Stimulated activated CD8-positive, alpha-beta memory T cell treated with anti-CD3 and anti-CD28 coated beads, Interleukin-4, amount 100 ng/mL, for 24 hours (primary cell): Measurements from ENCODE around the gene LMOD3.

Source experiments
- DNase-seq: peaks from one replicate; pipeline ENCODE4 v3.0.0-alpha.2; 2020; ENCODE audit warnings: low read depth

LMOD3 gene

DNA sequence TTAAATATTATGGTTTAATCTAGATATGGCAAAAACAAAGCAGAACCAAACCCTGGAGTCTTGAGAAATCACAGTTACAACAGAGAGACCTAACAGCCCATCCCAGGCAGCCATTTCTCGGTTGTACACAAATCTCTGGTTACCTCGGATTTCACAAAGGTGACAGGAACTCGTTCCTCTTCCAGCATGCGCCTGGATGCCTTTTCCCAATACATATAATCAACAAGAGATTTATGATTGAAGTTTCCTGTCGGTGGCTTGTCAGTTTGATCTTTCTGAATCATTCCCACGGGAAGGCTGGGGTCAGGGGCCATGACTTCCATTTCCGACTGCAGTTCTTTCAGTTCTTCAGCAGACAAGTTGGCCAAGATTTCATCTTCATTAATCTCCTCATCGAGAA lies 445 bp downstream of the LMOD3 start:
- DNase-seq: no peak

DNA sequence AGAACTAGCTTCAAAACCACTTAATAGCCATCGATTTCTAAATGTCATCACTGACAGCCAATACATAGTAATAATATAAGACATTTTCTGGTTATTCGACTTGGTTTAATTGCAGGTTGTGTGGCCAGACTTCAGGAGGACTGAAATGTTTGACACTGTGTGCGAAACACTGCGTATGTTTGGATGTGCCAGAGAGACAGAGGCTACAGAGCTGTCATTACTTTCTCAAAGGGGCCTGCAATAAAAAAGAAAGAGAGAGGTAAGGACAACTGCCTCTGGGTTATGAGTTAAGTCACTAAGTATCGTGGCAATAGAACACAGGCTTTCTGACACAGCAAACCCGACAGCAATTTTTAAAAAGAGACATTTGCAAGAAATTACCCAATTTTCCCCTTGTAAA lies 882 bp downstream of the LMOD3 start:
- no peak for DNase-seq

DNA sequence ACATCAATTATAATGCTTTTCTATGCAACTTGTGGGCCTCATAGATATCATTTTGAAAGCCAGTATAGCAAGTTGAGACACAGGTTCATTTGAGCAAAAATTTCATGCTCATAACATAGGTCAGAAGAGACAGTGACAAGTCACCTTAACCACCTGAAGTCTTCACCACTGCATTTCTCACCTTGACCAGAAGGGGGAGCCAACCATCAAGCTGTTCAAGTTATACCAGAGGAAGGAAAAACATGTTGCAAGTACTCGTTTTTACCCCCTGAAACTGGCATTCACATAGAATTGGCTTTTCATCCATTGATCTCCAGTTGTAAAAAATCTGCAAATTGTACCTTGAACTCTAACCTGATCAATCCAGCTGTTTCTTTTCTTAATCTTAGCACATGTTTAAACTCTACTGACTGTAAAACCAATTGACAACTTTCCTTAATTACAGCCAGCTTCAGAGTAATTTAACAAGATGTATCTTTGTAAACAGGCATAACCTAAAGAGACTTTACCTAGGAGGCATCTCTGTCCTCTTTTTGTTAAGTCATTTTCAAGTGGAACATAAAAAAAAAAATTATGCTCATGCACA lies 1.4 kb downstream of the LMOD3 start:
- peak; percentile 64 for DNase-seq

DNA sequence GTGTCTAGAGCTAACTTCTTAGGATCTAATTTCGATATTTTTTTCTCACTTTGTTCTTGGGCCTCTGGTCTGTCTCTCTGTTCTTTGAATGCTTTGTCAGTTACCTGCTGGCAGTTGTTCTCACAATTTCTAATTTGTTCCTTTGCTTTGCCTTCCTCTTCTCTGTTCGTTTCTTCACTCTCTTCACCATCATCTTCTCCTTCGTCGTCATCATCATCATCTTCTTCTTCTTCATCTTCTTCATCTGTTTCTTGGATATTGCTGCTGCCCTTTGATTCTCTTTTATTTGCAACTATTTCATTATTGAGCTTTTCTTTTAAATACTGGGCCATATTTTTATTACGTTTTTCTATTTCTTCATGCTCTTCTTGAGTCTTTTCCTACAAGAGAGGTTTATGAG lies 2.7 kb downstream of the LMOD3 start:
- DNase-seq: no peak

DNA sequence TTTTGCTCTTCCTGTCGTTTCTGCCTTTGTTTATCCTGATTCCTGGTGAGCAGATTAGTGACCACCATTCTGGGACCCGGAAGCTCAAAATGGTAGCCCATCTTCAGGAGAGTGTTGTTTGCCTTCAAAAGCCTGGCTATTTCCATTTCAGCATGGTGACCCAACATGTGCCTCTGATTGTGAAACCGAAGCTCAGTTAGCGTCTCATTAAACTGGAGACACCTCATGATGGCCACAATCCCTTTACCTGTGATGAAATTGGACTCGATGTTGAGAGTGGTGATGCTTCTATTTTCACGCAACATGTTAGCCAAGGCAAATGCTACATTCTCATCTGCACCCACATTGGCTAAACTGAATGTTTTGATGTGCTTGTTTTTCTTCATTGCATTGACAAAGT lies 3.3 kb downstream of the LMOD3 start:
- no peak for DNase-seq

DNA sequence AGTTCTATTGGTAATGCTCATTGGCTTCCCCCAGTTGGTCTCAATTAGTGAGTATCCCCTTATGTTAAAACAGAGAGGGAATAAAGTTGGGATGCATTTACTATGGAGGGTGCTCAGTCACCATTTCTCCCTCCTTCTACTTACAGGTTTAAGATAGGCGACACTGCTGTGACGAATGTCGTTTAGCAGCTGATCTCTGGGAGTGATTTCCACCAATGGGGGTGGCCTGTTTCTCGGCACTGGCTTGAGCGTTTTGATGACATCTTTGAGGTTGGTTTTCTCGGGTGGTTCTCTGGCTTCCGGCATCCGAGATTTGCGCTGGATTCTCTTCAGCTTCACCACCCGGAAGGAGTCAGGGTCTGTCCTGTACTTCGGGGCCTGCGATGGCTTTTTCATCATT lies 3.8 kb downstream of the LMOD3 start:
- no peak for DNase-seq

DNA sequence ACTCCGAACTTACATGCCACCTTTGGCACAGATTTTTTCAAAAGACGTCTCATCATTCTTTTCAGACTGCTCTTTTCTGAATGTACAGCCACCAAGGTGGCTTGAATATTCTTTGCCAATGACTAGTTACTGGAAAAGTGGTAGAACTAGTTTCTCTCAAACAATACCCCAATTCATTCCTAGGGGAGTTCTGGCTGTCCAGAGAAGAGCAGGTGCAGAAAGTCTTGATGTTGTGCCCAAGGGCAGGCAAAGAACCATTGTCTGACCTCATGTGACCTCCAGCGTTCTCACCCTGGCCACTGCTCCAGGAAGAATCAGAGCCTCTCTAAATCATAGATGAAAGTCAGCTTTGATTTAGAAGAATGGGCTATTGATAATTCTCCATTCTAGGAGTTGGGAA lies 5.5 kb downstream of the LMOD3 start:
- no peak for DNase-seq

DNA sequence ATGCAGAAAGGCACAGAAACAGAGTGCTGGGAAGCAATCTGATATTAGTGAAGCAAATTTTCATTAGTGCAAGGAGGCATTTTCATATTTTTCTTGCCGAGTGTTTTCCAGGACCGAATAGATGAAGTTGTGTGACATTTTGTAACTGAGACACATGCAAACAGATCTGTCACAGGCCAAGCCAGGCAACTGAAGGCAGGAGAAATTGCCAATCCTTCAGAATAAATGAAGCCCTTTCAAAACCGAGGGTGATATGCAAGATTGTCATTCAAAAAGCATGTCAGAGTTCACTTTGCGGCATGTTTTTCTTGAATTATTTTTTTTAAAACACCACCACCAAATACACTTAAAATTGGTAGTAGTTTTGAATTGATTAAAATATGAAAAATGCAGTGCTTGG lies 6.2 kb downstream of the LMOD3 start:
- DNase-seq: no peak

DNA sequence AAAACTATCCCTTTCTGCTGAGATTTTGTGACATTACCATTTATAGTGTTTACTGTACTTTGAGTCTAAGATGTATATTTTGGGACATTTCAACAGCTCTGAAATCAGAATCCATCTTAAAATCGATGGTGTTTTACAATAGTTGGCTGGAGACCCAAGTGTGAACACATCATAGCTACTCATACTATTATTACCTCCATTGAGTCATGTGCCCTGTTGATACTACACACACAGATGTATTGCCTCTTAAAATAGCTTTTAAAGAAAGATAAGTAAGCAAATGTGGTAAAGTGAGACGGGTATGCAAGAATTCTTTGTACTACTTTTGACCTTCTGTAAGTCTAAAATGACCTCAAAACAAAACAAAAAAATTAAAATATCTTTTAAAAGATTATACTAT lies 6.7 kb downstream of the LMOD3 start:
- no peak for DNase-seq

DNA sequence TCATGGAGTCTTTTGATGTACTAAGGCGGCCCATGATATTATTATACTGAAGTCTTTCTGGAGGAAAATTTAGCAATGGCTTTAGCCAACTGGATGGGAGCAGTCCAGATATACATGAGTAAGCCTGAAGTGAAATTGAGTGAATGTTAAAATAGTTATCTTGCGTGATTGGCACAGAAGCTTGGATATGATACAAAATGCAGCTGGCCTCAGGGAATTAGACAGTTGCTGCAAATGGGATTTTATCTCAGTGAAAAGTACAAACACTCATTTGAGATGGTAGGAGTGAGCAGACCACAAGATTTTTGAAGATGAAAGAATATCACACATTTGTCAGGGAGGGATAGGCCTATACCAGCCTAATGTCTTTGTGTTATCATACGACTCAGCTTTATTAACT lies 8.9 kb downstream of the LMOD3 start:
- DNase-seq: no peak

DNA sequence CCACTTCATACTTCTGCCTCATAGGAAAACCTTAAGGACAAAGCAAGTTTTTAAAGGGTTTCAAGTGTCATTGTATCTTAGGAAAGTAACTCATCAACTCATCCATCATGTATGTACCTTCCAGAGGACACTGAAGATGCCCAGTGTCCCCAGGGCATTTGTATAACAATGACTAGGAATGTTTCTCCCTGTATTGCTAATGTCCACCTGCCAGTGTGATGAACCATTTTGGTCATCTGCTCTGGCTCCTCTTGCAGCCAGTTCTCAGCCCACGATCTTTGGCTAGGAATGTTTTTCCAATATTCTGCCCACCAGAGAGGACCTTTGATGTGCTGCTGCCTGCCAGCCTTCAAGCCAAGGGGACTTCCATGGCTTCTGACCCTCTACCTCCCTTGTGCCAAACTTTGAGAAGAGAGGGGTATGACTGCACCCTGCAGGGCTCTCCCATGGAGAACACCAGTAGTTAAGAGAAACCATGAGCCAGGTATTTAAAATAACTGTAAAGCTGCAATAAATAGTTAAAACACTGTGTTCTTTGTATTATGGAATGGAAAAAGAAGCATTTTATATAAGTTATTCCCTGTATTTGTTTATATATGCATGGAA lies 11.4 kb downstream of the LMOD3 start:
- no peak for DNase-seq

DNA sequence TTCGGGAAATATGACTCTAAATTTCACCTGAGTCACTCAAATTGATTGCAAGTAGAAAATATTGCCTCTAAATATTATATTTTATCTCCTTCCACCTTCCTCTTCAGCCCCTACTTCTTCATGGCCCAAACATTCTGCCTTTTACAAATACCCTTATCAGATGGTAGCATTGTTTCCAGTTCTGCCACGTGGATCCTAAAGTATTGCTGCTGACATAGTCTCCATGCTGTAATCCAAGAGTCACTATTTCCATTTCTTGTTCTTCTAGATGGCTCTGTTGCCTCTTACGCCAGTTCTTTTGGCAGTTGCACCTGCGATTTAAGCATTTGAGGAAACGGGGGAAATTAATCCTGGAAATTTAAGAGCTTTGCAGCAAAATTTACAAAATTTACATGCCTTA lies 13.6 kb downstream of the LMOD3 start:
- no peak for DNase-seq

DNA sequence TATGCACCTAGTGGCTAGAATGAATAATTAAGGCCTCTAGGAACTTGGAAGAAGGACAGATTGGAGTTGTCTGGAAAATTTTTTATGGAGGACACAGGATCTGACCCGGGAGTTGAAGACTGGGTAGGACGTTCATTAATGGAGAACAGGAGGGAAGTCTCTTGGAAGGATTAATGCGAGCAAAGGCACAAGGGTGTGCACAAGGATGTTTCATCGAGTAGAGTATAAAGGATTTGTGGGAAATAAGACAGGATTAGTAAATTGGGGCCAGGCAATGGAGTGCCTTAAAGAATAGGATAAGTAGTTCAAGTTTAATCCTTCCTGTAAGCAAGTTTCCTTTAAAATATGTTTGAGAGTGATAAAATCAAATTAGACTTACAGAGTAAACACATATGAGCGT lies 14.6 kb downstream of the LMOD3 start:
- DNase-seq: no peak

DNA sequence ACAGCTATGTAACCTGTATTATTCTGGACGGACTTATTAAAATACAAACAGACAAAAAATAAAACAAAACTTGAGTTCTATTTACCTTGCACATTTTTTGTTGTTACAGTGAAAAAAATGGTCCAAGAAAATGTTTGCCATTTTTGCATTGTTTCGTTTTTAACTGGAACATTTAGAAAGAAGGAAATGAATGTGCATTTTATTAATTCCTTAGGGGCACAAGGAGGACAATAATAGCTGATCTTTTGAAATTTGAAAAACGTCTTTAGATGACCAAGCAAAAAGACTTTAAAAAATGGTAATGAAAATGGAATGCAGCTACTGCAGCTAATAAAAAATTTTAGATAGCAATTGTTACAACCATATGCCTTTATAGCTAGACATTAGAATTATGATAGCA lies 17.1 kb downstream of the LMOD3 start:
- DNase-seq: no peak

DNA sequence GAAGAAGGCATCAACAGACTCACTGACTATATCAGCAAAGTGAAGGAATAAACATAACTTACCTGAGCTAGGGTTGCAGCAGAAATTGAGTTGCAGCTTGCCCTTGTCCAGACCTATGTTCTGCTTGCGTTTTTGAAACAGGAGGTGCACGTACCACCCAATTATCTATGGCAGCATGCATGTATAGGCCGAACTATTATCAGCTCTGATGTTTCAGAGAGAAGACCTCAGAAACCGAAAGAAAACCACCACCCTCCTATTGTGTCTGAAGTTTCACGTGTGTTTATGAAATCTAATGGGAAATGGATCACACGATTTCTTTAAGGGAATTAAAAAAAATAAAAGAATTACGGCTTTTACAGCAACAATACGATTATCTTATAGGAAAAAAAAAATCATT lies 17.8 kb downstream of the LMOD3 start:
- DNase-seq: no peak

DNA sequence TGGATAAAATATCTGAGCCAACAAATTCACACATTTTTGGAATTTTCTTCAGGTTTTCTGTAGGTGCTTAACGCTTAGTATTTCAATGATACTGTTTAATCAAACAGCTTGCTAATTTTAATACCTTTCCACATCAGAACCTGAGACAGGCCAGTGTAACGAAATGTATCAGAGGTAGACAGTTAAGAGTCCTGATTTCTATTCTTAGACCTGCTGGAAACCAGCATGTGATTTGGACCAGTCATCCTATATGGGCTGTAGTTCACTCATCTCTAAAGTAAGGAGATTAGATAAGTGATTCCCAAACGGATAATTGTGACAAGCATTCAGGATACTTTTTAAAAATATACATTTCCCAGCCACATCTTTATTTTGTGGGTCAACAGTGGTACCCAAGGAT lies 19.3 kb downstream of the LMOD3 start:
- no peak for DNase-seq

DNA sequence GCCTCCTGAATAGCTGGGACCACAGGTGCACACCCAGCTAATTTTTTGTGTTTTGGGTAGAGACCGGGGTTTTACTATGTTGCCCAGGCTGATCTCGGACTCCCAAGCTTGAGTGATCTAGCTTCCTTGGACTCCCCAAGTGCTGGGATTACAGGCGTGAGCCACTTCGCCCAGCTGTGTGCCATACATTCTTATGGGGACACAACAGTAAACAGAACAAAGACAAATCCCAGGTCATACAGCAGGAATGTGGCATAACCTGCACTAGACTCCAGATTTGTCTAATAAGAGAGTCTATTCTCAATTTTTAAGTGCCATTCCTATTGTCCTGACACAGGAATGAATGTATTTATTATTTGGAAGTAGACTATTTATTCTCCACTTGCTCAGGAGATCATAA lies 20.0 kb downstream of the LMOD3 start:
- no peak for DNase-seq

DNA sequence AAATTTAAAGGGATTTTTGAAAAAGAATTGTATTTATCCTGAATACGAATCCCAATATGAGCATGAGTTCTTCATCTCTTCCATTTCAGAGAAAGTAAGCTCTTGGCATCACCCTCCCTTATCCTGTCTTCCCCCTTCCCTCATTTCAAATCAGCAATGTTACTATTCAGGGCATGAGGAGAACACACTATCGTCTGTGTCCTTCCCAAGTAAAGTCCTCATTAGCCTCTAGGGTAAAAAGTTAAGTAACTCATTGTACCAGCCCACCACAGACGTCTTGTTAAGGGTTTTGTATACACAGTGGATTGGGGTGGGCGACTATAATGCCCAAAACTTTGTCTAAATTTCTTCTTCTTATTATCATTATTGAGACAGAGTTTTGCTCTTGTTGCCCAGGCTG lies 22.8 kb downstream of the LMOD3 start:
- no peak for DNase-seq

DNA sequence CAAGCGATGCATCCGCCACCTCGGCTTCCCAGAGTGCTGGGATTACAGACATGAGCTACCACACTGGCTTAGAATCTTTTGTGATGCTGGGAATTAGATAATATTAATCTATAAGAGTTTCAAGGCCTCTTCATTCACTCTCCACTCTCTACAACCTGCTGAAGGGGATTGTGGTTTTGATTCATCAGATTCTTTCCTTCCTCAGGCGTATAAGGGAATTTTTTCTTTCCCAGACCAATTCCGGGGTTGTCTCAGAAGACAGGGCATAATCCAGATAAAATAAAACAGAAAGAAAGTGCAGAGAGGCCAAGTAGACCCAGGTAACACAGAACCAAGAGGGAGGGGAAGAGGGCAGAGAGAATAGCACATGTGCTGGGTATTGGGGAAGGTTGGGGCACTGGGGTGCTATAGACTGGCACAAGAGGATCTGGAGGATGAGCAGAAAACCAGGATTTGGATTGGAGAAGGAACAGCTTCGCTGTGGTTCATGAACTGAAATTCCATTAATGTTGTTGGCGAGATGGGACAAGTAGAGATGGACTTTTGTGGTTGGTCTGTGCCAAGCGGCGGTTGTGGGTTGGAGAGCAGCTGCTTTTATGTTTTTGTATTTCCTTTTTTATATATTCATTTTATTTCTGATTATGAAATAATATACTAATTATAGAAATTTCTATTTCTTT lies 24.8 kb downstream of the LMOD3 start:
- no peak for DNase-seq

DNA sequence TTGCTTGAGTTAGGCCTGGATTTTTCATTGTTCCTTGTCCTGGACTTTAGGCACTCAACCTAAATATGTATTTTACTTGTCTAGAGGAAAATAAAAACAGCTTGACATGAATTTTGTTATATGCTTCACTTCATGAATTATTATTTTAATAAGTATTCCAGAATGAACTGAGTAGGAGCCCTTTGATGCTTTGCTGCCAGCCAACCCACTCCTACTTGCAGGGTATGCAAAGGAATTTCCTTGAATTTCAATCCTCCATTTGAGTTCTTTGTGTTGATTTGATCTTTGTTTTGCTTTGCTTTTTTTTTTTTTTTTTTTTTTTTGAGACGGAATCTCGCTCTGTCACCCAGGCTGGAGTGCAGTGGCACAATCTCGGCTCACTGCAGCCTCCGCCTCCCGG lies 26.1 kb downstream of the LMOD3 start:
- no peak for DNase-seq

DNA sequence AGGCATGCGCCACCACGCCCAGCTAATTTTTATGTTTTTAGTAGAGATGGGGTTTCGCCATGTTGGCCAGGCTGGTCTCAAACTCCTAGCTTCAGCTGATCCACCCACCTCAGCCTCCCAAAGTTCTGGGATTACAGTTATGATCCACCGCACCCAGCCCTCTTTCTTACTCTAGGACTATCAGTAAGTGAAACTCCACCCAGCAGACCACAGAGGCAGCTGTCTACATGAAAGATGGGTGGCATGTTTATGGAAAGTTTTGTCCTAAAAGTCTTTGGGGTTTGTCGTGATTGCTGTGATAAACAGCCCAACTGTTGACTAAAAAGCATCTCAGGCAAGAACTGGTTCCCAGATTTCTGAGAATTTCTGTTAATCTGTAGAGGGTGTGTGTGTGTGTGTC lies 26.8 kb downstream of the LMOD3 start:
- no peak for DNase-seq

DNA sequence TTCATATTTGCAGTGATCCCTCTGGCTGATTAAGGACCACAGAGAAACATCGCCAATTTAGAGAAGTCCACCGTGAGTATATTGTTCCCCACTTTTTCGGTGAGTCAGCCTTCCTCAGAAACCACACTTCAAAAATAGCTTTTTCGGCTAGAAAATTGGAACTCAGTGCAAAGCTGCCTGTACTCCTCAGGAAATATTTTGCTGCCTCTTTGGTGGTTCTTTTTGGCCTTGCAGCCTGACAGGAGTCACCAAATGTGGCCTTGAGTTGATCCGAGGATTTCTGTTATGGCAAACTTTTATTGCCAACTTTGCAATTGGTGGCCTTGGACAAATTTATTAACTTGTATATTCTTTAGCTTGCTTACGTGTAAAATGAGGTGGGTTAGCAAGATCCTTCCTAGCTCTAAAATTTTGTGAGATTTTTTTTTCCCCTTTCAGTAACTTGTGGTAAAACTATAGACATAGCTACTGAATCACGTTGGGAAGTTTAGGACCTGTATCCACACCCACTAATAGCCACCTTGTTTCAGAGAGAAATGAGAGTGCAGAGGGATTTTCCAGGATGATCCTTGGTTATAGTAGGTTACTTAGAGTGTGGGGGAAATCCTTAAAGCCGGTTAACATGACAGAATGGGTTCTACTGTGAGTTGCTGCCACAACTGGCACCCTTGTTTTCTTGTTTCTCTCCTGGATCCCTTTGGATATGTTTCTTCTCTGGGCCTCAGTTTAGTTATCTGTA lies 27.8 kb downstream of the LMOD3 start:
- DNase-seq: no peak

DNA sequence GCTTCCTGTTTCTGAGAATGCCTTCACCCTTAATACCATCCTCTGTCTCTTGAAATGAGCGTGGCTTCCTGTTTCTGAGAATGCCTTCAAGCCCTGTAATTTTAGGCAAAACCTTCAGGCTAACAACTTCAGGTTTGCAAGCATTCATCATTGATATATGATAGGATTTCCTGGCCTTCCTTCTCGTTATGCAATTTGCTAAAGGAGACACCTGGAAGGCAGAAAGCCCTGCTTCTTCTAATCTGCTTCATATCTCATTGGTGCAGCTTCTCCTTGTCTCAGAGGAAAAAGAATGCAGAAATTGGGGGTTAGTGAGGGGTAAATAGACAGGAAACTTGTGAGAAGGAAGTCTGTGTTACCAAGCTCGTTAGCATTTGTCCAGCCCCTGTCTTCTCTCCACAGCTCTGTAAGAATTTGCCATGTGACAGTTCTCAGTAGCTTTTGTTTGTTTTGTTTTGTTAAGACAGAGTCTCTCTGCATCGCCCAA lies 30.3 kb downstream of the LMOD3 start:
- DNase-seq: no peak
